NCI-H524 (cell line): ENCODE data around the gene PDK3.

Experiments used
- DNase-seq, 2 experiments: peaks; one replicate each; lab custom pipeline; 2025; lab: John Stamatoyannopoulos, UW

Gene PDK3

GRCh38 chrX:24553011-24553410, 87.9 kb downstream of the PDK3 start:
- no peak for DNase-seq

- peak in 1 of 2 experiments; percentile 11 for DNase-seq
These were observed 96.0 kb downstream of the PDK3 start for GRCh38 chrX:24561121-24561520.

GRCh38 chrX:24563291-24564010, 98.4 kb downstream of the PDK3 start:
- DNase-seq = peak; percentile 96 to 98

GRCh38 chrX:24566240-24566639, 101.2 kb downstream of the PDK3 start:
- no peak for DNase-seq

- no peak for DNase-seq
These were observed 102.1 kb downstream of the PDK3 start for GRCh38 chrX:24567169-24567568.

- peak; percentile 72 to 85 for DNase-seq
These were observed 109.7 kb downstream of the PDK3 start for GRCh38 chrX:24574743-24575142.

GRCh38 chrX:24575496-24575895, 110.4 kb downstream of the PDK3 start:
- no peak for DNase-seq

GRCh38 chrX:24577091-24577490, 112.0 kb downstream of the PDK3 start:
- no peak for DNase-seq
